Gastrocnemius medialis (tissue), 4 donors: ENCODE results near the gene GTF3C1. TPM values are rescaled to one million over a fixed set of nuclear protein-coding genes. Genes with fewer than 3 reads are reported as not detected.
A peak's percentile ranks its signal among the peaks of the same experiment; 100 is the strongest.

Experiments
- ATAC-seq, 2 donors: fragments of 150-250 bp; one replicate each; pipeline ENCODE4 v1.9.1; 2016
- DNase-seq, 2 donors: peaks; one replicate each; pipeline ENCODE4 v3.0.0-alpha.2; 2019
- H3K27ac ChIP-seq, 4 donors: fragments of 200-600 bp; sonication (generic); 1 replicate in 1 of 4; 2 replicates in 3 of 4; pipeline ENCODE4 v1.5.1; 2016 to 2018; ENCODE audit warnings: mild to moderate bottlenecking in 2 of 4, moderate library complexity in 1 of 4
- H3K27me3 ChIP-seq, 3 donors: fragments of 200-600 bp; sonication (generic) in 2 of 3; 1 replicate in 1 of 3; 2 replicates in 2 of 3; pipeline versions ENCODE4 v1.5.1 to v1.6.0; 2016 to 2019; ENCODE audit warnings: mild to moderate bottlenecking in 1 of 3, moderate library complexity in 1 of 3
- H3K36me3 ChIP-seq, 2 donors: fragments of 200-600 bp; sonication (generic) in 1 of 2; one replicate each; pipeline ENCODE4 v1.5.1; 2017 to 2018
- H3K4me1 ChIP-seq, 2 donors: fragments of 200-600 bp; sonication (generic) in 1 of 2; one replicate each; pipeline ENCODE4 v1.5.1; 2016 to 2017; ENCODE audit warnings: mild to moderate bottlenecking in 2 of 2
- H3K4me3 ChIP-seq, 4 donors: fragments of 200-600 bp; sonication (generic) in 3 of 4; 1 replicate in 1 of 4; 2 replicates in 3 of 4; pipeline ENCODE4 v1.5.1; 2016 to 2019; ENCODE audit warnings: mild to moderate bottlenecking in 2 of 4
- H3K9me3 ChIP-seq, 3 donors: fragments of 200-600 bp; sonication (generic) in 2 of 3; 1 replicate in 1 of 3; 2 replicates in 2 of 3; pipeline ENCODE4 v1.5.1; 2016 to 2019
- CTCF ChIP-seq, 5 experiments: fragments of 450-650 bp in 3 of 5; fragments of 200-600 bp in 2 of 5; sonication (generic) in 2 of 5; IDR thresholded peaks in 4 of 5; conservative IDR thresholded peaks in 1 of 5; 1 replicate in 4 of 5; 2 replicates in 1 of 5; pipeline ENCODE4 v1.5.1; 2016 to 2019; ENCODE audit warnings: antibody characterized with exemption in 5 of 5, mild to moderate bottlenecking in 3 of 5, moderate library complexity in 3 of 5
- POLR2A ChIP-seq, 2 donors: fragments of 450-650 bp; IDR thresholded peaks; one replicate each; pipeline ENCODE4 v1.6.1; 2017; ENCODE audit warnings: antibody characterized with exemption in 2 of 2, mild to moderate bottlenecking in 2 of 2, moderate library complexity in 2 of 2
- in situ Hi-C, 4 donors: fragments of 200-750 bp; cut with MboI; loops; one replicate each; pipeline versions ENCODE4 v1.15.0 to v1.8.0; 2017; ENCODE audit warnings: low sequenced_read_pairs in 4 of 4
- intact Hi-C: fragments of 100-400 bp; cut with DNase I; formaldehyde crosslinking; loops from one replicate; pipeline ENCODE4 v1.15.1; 2023; ENCODE audit warnings: low total_unique reads
- total RNA-seq, 4 donors: library from RNA; depleted of rRNA; stranded (reverse); fragments of >200 nt; gene quantifications; one replicate each; pipeline versions ENCODE4 v1.1.0 to v1.2.3, GENCODE V29; 2016

Gene GTF3C1
- total RNA-seq, 4 donors from 2014 or later: 52.0 to 108 (median 67.8) TPM

- H3K4me3 ChIP-seq: no peak overlapping the region
- H3K27ac ChIP-seq: peak overlapping the region in 1 of 4 donors; percentile 48
- intact Hi-C loops (no loop called here), in situ Hi-C loops (no loop called here)
- no peaks in the 10 kb centered on the region for H3K27me3 ChIP-seq
- ATAC-seq (peak; percentile 71 to 89), DNase-seq (peak in 1 of 2 donors; percentile 67)
- H3K9me3 ChIP-seq: no peaks in the 10 kb centered on the region
- TF ChIP-seq CTCF (IDR thresholded peaks at IDR 0.05 in 4 of 5, conservative IDR thresholded peaks at IDR 0.05 in 1 of 5) (no peak), POLR2A (IDR thresholded peaks at IDR 0.05) (no peak)
- H3K4me1 ChIP-seq: no peaks in the 10 kb centered on the region
- H3K36me3 ChIP-seq: peaks cover 0 to 96% of the 10 kb centered on the region in 2 donors
Measured at GRCh38 chr16:27470567-27471431, 78.9 kb downstream of the GTF3C1 start.

GRCh38 chr16:27468941-27469531 lies 80.7 kb downstream of the GTF3C1 start:
- DNase-seq (no peak), ATAC-seq (no peak)
- Histone ChIP-seq H3K36me3 (peaks cover 0 to 99% of the 10 kb centered on the region in 2 donors), H3K4me3 (no peak overlapping the region), H3K27me3 (no peaks in the 10 kb centered on the region), H3K27ac (no peak overlapping the region), H3K4me1 (no peaks in the 10 kb centered on the region), H3K9me3 (no peaks in the 10 kb centered on the region)
- no peak for TF ChIP-seq CTCF (IDR thresholded peaks at IDR 0.05 in 4 of 5, conservative IDR thresholded peaks at IDR 0.05 in 1 of 5)
- no peak for TF ChIP-seq POLR2A (IDR thresholded peaks at IDR 0.05)
- in situ Hi-C loops (no loop called here), intact Hi-C loops (no loop called here)

GRCh38 chr16:27465483-27465879 lies 84.2 kb downstream of the GTF3C1 start:
- Histone ChIP-seq H3K27me3 (no peaks in the 10 kb centered on the region), H3K36me3 (peaks cover 0 to 87% of the 10 kb centered on the region in 2 donors), H3K4me1 (peaks cover 20 to 23% of the 10 kb centered on the region in 2 donors), H3K4me3 (no peak overlapping the region), H3K27ac (no peak overlapping the region), H3K9me3 (no peaks in the 10 kb centered on the region)
- TF ChIP-seq POLR2A (IDR thresholded peaks at IDR 0.05) (no peak), CTCF (IDR thresholded peaks at IDR 0.05 in 4 of 5, conservative IDR thresholded peaks at IDR 0.05 in 1 of 5) (no peak)
- intact Hi-C loops (no loop called here), in situ Hi-C loops (no loop called here)
- ATAC-seq: no peak
- DNase-seq: no peak

- Histone ChIP-seq H3K4me3 (no peak overlapping the region), H3K4me1 (peaks cover 26 to 29% of the 10 kb centered on the region in 2 donors), H3K36me3 (peaks cover 0 to 81% of the 10 kb centered on the region in 2 donors), H3K27me3 (no peaks in the 10 kb centered on the region), H3K27ac (no peak overlapping the region), H3K9me3 (no peaks in the 10 kb centered on the region)
- in situ Hi-C loops: no loop called here
- intact Hi-C loops: no loop called here
- DNase-seq (no peak), ATAC-seq (no peak)
- TF ChIP-seq CTCF (IDR thresholded peaks at IDR 0.05 in 4 of 5, conservative IDR thresholded peaks at IDR 0.05 in 1 of 5) (no peak), POLR2A (IDR thresholded peaks at IDR 0.05) (no peak)
Measured at GRCh38 chr16:27464626-27465482, 84.9 kb downstream of the GTF3C1 start.
